DND-41 (cell line): ENCODE results near the gene REG3A.

Experiments used
- ATAC-seq: fragments of 200-7000 bp; cut with Tn5 transposase; 3 replicates; pipeline ENCODE4 v1.9.1; 2021; ENCODE audit warnings: low read depth; ENCODE audit not compliant: insufficient read depth
- DNase-seq: peaks from one replicate; pipeline ENCODE4 v3.0.0-alpha.2; 2020
- H2AFZ ChIP-seq: 2 replicates; pipeline ENCODE4 v1.6.0; 2012; ENCODE audit warnings: low read depth, low read length
- H3K27ac ChIP-seq: 2 replicates; pipeline ENCODE4 v1.5.1; 2012; ENCODE audit warnings: low read length, inconsistent platforms
- H3K27me3 ChIP-seq: fragments of 200-600 bp; sonication (generic); 2 replicates; pipeline ENCODE4 v1.6.0; 2012; ENCODE audit warnings: low read length, mild to moderate bottlenecking, inconsistent platforms; ENCODE audit not compliant: insufficient read depth, poor library complexity
- H3K36me3 ChIP-seq: 2 replicates; pipeline ENCODE4 v1.5.1; 2012; ENCODE audit warnings: low read length, inconsistent platforms; ENCODE audit not compliant: insufficient read depth
- H3K4me1 ChIP-seq: 2 replicates; pipeline ENCODE4 v1.5.1; 2012; ENCODE audit warnings: mild to moderate bottlenecking, low read length; ENCODE audit not compliant: insufficient read depth
- H3K4me2 ChIP-seq: 2 replicates; pipeline ENCODE4 v1.6.0; 2012; ENCODE audit warnings: mild to moderate bottlenecking, moderate library complexity, low read length, inconsistent platforms; ENCODE audit not compliant: insufficient read depth
- H3K4me3 ChIP-seq, 2 experiments: fragments of 200-600 bp in 1 of 2; shearing (Covaris generic) in 1 of 2; 2 replicates each; pipeline ENCODE4 v1.5.1; 2012 to 2016; ENCODE audit warnings: inconsistent platforms in 2 of 2, low read length in 2 of 2, mild to moderate bottlenecking in 2 of 2, low read depth in 1 of 2, moderate library complexity in 1 of 2
- H3K79me2 ChIP-seq: 2 replicates; pipeline ENCODE4 v1.6.0; 2012; ENCODE audit warnings: low read length, inconsistent platforms; ENCODE audit not compliant: insufficient read depth
- H3K9ac ChIP-seq: 2 replicates; pipeline ENCODE4 v1.6.0; 2012; ENCODE audit warnings: low read depth, mild to moderate bottlenecking, inconsistent platforms, low read length, moderate library complexity
- H3K9me3 ChIP-seq: 2 replicates; pipeline ENCODE4 v1.5.1; 2012; ENCODE audit warnings: low read length, moderate library complexity, mild to moderate bottlenecking, inconsistent platforms; ENCODE audit not compliant: insufficient read depth, severe bottlenecking
- H4K20me1 ChIP-seq: 2 replicates; pipeline ENCODE4 v1.6.0; 2012; ENCODE audit warnings: low read length; ENCODE audit not compliant: insufficient read depth
- CTCF ChIP-seq: IDR thresholded peaks from 2 replicates; pipeline ENCODE4 v1.5.1; 2012; ENCODE audit warnings: borderline replicate concordance, low read length, moderate library complexity, mild to moderate bottlenecking; ENCODE audit not compliant: poor library complexity, severe bottlenecking; ENCODE audit errors: extremely low read depth
- EZH2 ChIP-seq: IDR thresholded peaks from 3 replicates; pipeline ENCODE4 v1.6.1; 2012; ENCODE audit warnings: borderline replicate concordance, low read depth, mild to moderate bottlenecking, moderate library complexity, low read length, inconsistent platforms; ENCODE audit not compliant: severe bottlenecking

Gene REG3A

GRCh38 chr2:79155826-79156476 is 3.6 kb downstream of the REG3A start:
- Histone ChIP-seq H3K36me3 (no peaks in the 10 kb centered on the region), H4K20me1 (no peaks in the 10 kb centered on the region), H3K9me3 (no peaks in the 10 kb centered on the region), H3K4me1 (no peaks in the 10 kb centered on the region), H3K27ac (no peak overlapping the region), H2AFZ (no peak overlapping the region), H3K79me2 (no peaks in the 10 kb centered on the region), H3K4me3 (no peak overlapping the region), H3K27me3 (no peaks in the 10 kb centered on the region), H3K4me2 (no peak overlapping the region), H3K9ac (no peak overlapping the region)
- ATAC-seq (no peak), DNase-seq (no peak)
- TF ChIP-seq CTCF (no peak), EZH2 (no peak)

- Histone ChIP-seq H3K36me3 (no peaks in the 10 kb centered on the region), H3K4me1 (no peaks in the 10 kb centered on the region), H2AFZ (no peak overlapping the region), H3K79me2 (no peaks in the 10 kb centered on the region), H3K27ac (no peak overlapping the region), H4K20me1 (no peaks in the 10 kb centered on the region), H3K9me3 (no peaks in the 10 kb centered on the region), H3K4me2 (no peak overlapping the region), H3K4me3 (no peak overlapping the region), H3K9ac (no peak overlapping the region), H3K27me3 (no peaks in the 10 kb centered on the region)
- DNase-seq = no peak
- TF ChIP-seq CTCF (no peak), EZH2 (no peak)
- no peak for ATAC-seq
Measured at GRCh38 chr2:79139423-79139822, 20.1 kb downstream of the REG3A start.

GRCh38 chr2:79138385-79138784 is 21.2 kb downstream of the REG3A start:
- H3K27ac ChIP-seq = no peak overlapping the region
- H3K27me3 ChIP-seq = no peaks in the 10 kb centered on the region
- no peaks in the 10 kb centered on the region for H3K9me3 ChIP-seq
- H3K79me2 ChIP-seq = no peaks in the 10 kb centered on the region
- TF ChIP-seq CTCF (no peak), EZH2 (no peak)
- no peaks in the 10 kb centered on the region for H3K4me1 ChIP-seq
- H3K4me3 ChIP-seq = no peak overlapping the region
- no peak overlapping the region for H3K9ac ChIP-seq
- no peaks in the 10 kb centered on the region for H3K36me3 ChIP-seq
- H2AFZ ChIP-seq = no peak overlapping the region
- H3K4me2 ChIP-seq = no peak overlapping the region
- no peak for ATAC-seq
- DNase-seq = no peak
- no peaks in the 10 kb centered on the region for H4K20me1 ChIP-seq

- H2AFZ ChIP-seq = no peak overlapping the region
- no peak for DNase-seq
- TF ChIP-seq EZH2 (no peak), CTCF (no peak)
- H4K20me1 ChIP-seq = no peaks in the 10 kb centered on the region
- no peak overlapping the region for H3K4me2 ChIP-seq
- no peaks in the 10 kb centered on the region for H3K4me1 ChIP-seq
- no peak overlapping the region for H3K4me3 ChIP-seq
- H3K36me3 ChIP-seq = no peaks in the 10 kb centered on the region
- no peak overlapping the region for H3K27ac ChIP-seq
- no peak for ATAC-seq
- no peaks in the 10 kb centered on the region for H3K9me3 ChIP-seq
- no peaks in the 10 kb centered on the region for H3K79me2 ChIP-seq
- no peak overlapping the region for H3K9ac ChIP-seq
- no peaks in the 10 kb centered on the region for H3K27me3 ChIP-seq
Measured at GRCh38 chr2:79131687-79132086, 27.9 kb downstream of the REG3A start.
